Measurements from ENCODE around the gene RAI14.

The RAI14 gene

DNA sequence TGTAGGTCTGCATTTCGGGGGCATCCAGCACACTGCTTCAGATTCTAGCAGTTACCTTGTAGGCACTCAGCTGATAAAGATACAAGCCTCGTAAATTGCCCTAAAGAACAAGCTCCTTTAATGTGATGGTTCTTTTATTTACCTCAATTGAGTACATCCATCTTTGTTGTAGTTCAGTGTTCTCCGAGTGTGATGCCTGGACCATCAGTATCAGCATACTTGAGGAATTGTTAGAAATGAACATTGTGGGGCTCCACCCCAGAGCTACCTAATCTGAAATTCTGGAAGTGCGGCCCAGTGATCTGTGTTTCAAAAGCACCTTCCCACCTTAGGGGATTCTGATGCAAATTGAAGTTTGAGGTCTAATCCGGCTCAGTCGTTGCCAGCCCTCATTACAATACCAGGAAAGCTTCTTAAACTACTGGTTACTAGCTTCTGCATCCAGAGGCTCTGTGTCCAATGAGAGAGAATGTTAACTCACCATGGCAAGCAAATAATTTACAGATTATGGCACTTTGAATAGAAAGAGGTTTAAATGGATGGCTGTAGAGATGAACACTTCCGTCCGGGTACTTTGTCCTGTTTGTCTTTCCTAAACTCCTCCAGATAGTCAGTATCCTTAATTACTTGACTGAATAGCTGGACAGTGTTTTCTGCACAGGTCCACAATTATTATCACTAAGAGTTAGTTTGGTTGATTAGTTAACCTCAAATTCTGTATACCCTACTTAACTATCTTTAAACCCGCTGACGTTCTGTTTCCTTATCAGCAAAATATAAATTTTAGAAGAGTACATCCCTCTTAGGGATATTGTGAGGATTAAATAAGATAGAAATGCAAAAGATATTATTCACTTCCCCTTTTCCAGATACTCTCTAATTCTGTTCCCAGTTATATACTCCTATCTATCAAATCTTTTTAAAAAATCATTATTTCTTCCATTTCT is 47.9 kb downstream of the RAI14 start:
- TF ChIP-seq SPI1 (IDR thresholded peaks at IDR 0.05; ENCODE audit: low read depth, low read length) (no peak), PAX5 (IDR thresholded peaks at IDR 0.05; ENCODE audit: insufficient read depth, low read length, severe bottlenecking) (no peak), POLR2AphosphoS5 (IDR thresholded peaks at IDR 0.05; ENCODE audit: low read depth, low read length) (no peak), TAF1 (IDR thresholded peaks at IDR 0.05; ENCODE audit: low read depth, low read length) (no peak), POU2F2 (IDR thresholded peaks at IDR 0.05; ENCODE audit: low read depth, low read length) (no peak), POLR2A (IDR thresholded peaks at IDR 0.05; ENCODE audit: low read depth, low read length) (no peak)
- DNase-seq (ENCODE audit: insufficient read length, low spot score) = no peak
- no peak for FAIRE-seq

DNA sequence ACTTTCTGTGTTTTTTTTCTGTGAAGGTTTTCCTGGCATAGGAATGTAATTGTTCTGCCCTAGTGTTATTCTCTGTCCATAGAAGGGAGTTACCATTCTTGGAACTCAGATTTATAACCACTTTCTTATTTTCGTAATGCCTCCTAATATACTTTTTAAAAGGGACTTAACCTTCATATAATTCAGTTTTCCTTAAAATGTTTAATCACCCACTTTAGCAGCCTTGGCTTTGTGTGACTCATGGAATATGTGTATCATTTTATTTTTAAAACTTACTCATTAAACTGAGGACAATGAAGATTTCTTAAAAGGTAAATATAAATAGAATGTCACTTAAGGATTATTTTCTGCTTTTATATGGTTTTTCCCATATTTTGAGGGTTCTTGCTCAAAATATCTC is 50.0 kb downstream of the RAI14 start:
- no peak for TF ChIP-seq SPI1 (IDR thresholded peaks at IDR 0.05; ENCODE audit: low read depth, low read length)
- TF ChIP-seq TAF1 (IDR thresholded peaks at IDR 0.05; ENCODE audit: low read depth, low read length) = no peak
- TF ChIP-seq PAX5 (IDR thresholded peaks at IDR 0.05; ENCODE audit: insufficient read depth, low read length, severe bottlenecking) = no peak
- TF ChIP-seq POLR2A (IDR thresholded peaks at IDR 0.05; ENCODE audit: low read depth, low read length) = no peak
- no peak for TF ChIP-seq POU2F2 (IDR thresholded peaks at IDR 0.05; ENCODE audit: low read depth, low read length)
- no peak for TF ChIP-seq POLR2AphosphoS5 (IDR thresholded peaks at IDR 0.05; ENCODE audit: low read depth, low read length)
- DNase-seq (ENCODE audit: insufficient read length, low spot score) = no peak
- no peak for FAIRE-seq

DNA sequence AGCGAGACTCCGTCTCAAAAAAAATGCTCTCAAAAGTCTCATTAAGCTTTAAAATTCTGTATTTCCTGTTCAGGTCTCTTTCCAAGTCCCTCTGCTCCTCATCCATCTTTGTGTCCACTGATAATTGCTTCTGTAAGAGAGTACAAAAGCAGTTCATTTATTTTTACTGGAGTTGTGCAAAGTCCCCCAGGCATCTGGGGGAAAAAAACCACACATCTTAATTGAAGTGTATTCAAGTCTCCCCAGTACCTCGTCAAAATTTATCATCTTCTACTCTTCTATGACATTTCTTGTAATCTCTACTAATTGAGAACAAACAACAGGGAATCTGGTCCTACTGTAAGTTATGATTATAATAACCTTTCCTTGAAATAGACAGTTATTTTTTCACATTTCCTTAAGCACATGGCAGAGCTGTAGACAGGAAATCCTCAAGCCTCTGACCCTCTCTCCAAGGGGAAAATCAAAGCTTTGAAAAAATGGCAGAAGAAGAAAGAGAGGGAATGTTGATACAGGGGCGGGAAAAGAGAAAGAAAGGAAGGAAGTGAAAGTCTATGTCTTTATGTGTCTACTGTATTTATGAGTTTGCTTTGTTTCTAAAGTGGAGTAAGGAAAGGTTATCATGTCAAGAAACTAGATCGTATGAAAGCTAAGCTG is 51.5 kb downstream of the RAI14 start:
- no peak for DNase-seq (ENCODE audit: insufficient read length, low spot score)
- FAIRE-seq = no peak
- TF ChIP-seq POLR2AphosphoS5 (IDR thresholded peaks at IDR 0.05; ENCODE audit: low read depth, low read length) = no peak
- TF ChIP-seq TAF1 (IDR thresholded peaks at IDR 0.05; ENCODE audit: low read depth, low read length) = no peak
- no peak for TF ChIP-seq POLR2A (IDR thresholded peaks at IDR 0.05; ENCODE audit: low read depth, low read length)
- TF ChIP-seq PAX5 (IDR thresholded peaks at IDR 0.05; ENCODE audit: insufficient read depth, low read length, severe bottlenecking) = no peak
- no peak for TF ChIP-seq SPI1 (IDR thresholded peaks at IDR 0.05; ENCODE audit: low read depth, low read length)
- no peak for TF ChIP-seq POU2F2 (IDR thresholded peaks at IDR 0.05; ENCODE audit: low read depth, low read length)

DNA sequence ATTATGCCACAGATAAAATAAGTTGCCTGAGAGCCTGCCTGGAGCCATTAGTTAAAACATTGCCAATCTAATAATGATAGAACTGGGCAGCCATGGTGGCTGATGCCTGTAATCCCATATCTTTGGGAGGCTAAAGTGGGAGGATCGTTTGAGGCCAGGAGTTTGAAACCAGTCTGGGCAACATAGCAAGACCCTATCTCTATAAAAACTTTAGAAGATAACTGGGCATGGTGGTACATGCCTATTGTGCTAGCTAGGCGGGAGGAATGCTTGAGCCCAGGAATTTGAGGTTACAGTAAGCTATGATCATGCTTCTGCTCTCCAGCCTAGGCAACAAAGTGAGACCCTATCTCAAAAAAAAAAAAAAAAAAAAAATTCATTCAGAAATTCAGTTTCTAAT is 52.6 kb downstream of the RAI14 start:
- FAIRE-seq (no peak), DNase-seq (ENCODE audit: insufficient read length, low spot score) (no peak)
- TF ChIP-seq POU2F2 (IDR thresholded peaks at IDR 0.05; ENCODE audit: low read depth, low read length) (no peak), POLR2AphosphoS5 (IDR thresholded peaks at IDR 0.05; ENCODE audit: low read depth, low read length) (no peak), SPI1 (IDR thresholded peaks at IDR 0.05; ENCODE audit: low read depth, low read length) (no peak), PAX5 (IDR thresholded peaks at IDR 0.05; ENCODE audit: insufficient read depth, low read length, severe bottlenecking) (no peak), POLR2A (IDR thresholded peaks at IDR 0.05; ENCODE audit: low read depth, low read length) (no peak), TAF1 (IDR thresholded peaks at IDR 0.05; ENCODE audit: low read depth, low read length) (no peak)

DNA sequence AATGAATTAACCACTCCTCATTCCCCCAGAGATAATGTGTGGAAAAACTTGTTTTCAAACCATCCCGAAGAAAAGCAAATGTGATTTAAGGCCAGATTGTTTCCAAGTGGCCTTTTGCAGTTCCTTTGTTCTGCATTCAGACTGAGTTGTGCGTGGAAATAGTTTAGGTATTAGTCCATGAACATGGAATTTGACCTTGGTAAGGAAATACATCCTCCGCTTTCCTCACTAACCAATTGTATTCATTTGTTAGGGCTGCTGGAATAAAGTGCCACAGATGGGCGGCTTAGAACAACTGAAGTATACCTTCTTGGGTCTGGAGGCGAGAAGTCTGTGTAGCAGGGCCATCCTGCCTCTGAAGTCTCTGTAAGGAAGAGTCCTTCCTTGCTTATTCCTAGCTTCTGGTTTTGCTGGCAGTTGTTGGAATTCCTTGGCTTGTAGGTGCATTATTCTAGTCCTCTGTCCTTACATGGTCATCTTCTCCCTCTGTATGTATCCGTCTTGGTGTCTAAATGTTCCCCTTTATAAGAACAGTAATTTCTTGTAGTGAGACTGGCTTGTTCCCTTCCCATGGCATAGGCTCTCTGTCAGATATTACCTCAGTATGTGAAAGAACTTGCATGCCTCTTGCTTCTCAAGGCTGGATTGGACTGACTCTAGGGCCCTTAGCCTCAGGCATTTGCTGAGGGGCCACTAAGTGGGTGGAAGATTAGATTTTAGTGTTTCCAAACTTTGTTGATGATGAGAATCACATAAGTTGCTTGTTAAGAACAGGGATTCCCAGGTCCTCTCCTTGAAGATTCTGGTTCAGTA is 53.9 kb downstream of the RAI14 start:
- TF ChIP-seq POLR2A (IDR thresholded peaks at IDR 0.05; ENCODE audit: low read depth, low read length) (no peak), PAX5 (IDR thresholded peaks at IDR 0.05; ENCODE audit: insufficient read depth, low read length, severe bottlenecking) (no peak), SPI1 (IDR thresholded peaks at IDR 0.05; ENCODE audit: low read depth, low read length) (no peak), TAF1 (IDR thresholded peaks at IDR 0.05; ENCODE audit: low read depth, low read length) (no peak), POLR2AphosphoS5 (IDR thresholded peaks at IDR 0.05; ENCODE audit: low read depth, low read length) (no peak), POU2F2 (IDR thresholded peaks at IDR 0.05; ENCODE audit: low read depth, low read length) (no peak)
- no peak for DNase-seq (ENCODE audit: insufficient read length, low spot score)
- no peak for FAIRE-seq

DNA sequence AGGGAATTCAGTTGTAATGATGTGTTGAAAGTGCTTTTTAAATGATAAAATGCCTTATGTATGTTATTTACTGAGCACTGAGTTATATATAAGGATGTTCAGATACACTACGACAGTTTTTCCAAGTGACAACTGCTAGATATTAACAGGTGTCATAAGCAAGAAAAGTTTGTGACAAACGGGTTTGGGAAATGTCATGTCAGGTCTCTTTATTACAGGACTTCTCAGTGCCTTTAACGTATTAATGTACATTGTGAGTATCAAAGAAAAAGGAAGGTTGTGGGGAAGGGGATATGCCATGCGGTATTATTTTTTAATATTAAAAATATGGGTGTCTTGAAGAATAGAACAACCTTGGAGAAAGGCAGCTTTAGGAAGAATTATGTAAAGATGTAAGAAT is 56.4 kb downstream of the RAI14 start:
- DNase-seq (ENCODE audit: insufficient read length, low spot score) = no peak
- no peak for FAIRE-seq
- TF ChIP-seq POLR2AphosphoS5 (IDR thresholded peaks at IDR 0.05; ENCODE audit: low read depth, low read length) (no peak), PAX5 (IDR thresholded peaks at IDR 0.05; ENCODE audit: insufficient read depth, low read length, severe bottlenecking) (no peak), SPI1 (IDR thresholded peaks at IDR 0.05; ENCODE audit: low read depth, low read length) (no peak), POLR2A (IDR thresholded peaks at IDR 0.05; ENCODE audit: low read depth, low read length) (no peak), TAF1 (IDR thresholded peaks at IDR 0.05; ENCODE audit: low read depth, low read length) (no peak), POU2F2 (IDR thresholded peaks at IDR 0.05; ENCODE audit: low read depth, low read length) (no peak)

DNA sequence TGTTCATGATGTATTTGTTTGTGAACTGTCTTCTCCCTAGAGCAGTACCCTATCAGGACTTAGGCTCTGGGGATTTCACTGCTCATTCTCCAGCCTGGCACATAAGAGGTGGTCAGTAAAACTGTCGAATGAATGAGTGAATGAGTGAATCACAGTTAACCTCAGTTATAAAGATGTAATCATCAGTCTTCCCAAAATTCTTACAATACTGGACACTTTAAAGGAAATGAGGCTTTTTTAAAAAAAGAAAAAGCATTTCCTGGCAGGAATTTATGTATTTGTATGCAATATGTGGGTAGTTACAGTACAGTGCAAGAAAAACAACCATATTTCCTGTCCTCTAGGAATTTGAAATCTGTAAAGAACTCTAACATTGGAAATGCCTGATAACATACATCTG is 59.6 kb downstream of the RAI14 start:
- TF ChIP-seq SPI1 (IDR thresholded peaks at IDR 0.05; ENCODE audit: low read depth, low read length) (no peak), PAX5 (IDR thresholded peaks at IDR 0.05; ENCODE audit: insufficient read depth, low read length, severe bottlenecking) (no peak), POLR2AphosphoS5 (IDR thresholded peaks at IDR 0.05; ENCODE audit: low read depth, low read length) (no peak), POLR2A (IDR thresholded peaks at IDR 0.05; ENCODE audit: low read depth, low read length) (no peak), TAF1 (IDR thresholded peaks at IDR 0.05; ENCODE audit: low read depth, low read length) (no peak), POU2F2 (IDR thresholded peaks at IDR 0.05; ENCODE audit: low read depth, low read length) (no peak)
- DNase-seq (ENCODE audit: insufficient read length, low spot score) (no peak), FAIRE-seq (no peak)

DNA sequence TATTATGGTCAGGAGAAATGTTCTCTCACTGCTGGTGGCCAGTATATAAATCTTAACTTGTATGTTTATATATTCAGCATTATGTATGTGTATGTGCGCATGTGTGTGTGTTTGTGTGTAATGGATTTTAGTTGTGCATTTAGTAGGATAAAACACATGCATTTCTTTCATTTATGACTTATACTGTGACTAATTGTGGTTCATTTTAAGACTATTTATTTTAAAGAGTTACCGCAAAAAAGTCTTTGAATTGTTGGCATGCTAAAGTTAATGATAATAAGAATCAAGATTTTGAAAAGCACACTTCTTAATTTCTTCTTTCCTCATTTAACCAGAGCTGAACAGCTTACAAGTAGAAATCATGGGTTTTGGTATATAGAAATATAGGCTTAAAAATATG is 60.9 kb downstream of the RAI14 start:
- TF ChIP-seq POLR2AphosphoS5 (IDR thresholded peaks at IDR 0.05; ENCODE audit: low read depth, low read length) (no peak), SPI1 (IDR thresholded peaks at IDR 0.05; ENCODE audit: low read depth, low read length) (no peak), POLR2A (IDR thresholded peaks at IDR 0.05; ENCODE audit: low read depth, low read length) (no peak), TAF1 (IDR thresholded peaks at IDR 0.05; ENCODE audit: low read depth, low read length) (no peak), PAX5 (IDR thresholded peaks at IDR 0.05; ENCODE audit: insufficient read depth, low read length, severe bottlenecking) (no peak), POU2F2 (IDR thresholded peaks at IDR 0.05; ENCODE audit: low read depth, low read length) (no peak)
- DNase-seq (ENCODE audit: insufficient read length, low spot score) (no peak), FAIRE-seq (no peak)

Measured in GM12891 (cell line).